ENCODE data around the gene PRMT7.
A peak's percentile ranks its signal among the peaks of the same experiment; 100 is the strongest.
"Not testable (repeated sequence)": the region's sequence is repeated elsewhere in the genome, so short reads cannot be mapped to it uniquely, and the experiment has no call there.

PRMT7 gene

DNA sequence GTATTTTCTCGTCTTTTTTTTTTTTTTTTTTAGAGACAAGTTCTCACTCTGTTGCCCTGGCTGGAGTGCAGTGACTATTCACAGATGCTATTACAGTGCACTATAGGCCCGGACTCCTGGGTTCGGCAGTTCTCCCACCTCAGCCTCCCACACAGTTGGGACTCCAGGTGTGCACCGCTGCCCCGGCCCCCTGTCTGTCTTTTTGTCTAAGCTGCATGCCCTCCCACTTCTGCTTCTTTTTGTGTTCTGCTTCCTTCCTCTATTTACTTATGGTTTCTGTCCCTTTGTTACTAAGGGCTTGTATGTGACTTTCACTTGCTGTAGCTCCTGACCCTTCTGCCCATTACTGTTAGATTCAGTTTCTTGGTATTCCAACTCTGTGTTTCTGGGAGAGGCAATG, 26.0 kb upstream of the PRMT7 start:
- no peak for DNase-seq

DNA sequence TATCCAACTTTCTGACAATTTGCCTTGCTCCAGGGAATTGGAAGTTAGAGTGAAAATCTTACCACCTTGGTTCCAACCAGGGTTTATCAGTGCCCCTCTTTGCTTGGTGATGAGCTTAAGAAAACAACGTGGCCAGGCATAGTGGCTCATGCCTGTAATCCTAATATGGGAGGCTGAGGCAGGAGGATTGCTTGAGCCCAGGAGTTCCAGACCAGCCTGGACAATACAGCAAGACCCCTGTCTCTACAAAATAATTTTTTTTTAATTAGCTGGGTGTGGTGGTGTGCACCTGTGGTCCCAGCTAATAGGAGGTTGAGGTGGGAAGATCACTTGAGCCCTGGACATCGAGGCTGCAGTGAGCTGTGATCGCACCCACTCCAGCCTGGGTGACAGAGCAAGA, 25.1 kb upstream of the PRMT7 start:
- no peak for DNase-seq

DNA sequence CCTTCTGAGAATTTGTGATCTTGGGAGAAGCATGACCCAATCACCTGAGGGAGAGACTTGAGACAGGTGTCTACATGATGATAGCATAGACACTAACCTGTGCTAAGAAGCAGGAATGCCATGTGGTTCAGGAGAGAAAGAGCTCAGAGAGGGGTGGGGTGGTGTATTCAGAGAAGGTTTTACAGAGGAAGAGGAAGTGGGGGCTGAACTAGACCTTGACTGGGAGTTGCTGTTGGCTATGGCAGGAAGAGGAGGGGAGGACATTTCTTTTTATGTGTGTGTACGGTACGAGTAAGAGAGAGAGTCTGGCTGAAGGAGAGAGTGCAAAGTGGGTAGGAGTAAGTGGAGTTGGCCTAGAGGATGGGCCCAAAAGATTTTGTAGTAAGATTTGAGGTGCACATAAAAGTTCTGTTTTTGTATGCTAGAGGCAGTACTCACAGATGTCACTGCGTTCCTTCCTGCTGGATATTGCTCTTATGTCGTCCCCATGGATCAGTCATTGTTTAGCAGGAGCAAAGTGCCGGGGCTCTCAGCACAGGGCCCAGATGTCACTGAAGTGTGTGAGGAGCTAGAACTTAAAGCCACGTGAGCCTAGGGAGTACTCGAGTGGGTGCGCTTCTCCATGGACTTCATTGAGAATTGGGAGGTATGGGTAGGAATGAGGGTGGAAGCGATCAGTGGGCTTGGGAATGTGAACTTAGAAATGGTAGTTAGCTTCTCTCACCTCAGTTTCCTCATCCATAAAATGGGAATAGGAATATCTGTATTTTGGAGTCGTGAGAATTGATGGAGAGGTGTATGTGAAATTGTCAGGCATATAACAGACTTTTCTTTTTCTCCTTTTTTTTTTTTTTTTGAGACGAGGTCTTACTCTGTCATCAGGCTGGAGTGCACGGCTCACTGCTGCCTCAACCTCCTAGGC, 24.4 kb upstream of the PRMT7 start:
- no peak for DNase-seq

DNA sequence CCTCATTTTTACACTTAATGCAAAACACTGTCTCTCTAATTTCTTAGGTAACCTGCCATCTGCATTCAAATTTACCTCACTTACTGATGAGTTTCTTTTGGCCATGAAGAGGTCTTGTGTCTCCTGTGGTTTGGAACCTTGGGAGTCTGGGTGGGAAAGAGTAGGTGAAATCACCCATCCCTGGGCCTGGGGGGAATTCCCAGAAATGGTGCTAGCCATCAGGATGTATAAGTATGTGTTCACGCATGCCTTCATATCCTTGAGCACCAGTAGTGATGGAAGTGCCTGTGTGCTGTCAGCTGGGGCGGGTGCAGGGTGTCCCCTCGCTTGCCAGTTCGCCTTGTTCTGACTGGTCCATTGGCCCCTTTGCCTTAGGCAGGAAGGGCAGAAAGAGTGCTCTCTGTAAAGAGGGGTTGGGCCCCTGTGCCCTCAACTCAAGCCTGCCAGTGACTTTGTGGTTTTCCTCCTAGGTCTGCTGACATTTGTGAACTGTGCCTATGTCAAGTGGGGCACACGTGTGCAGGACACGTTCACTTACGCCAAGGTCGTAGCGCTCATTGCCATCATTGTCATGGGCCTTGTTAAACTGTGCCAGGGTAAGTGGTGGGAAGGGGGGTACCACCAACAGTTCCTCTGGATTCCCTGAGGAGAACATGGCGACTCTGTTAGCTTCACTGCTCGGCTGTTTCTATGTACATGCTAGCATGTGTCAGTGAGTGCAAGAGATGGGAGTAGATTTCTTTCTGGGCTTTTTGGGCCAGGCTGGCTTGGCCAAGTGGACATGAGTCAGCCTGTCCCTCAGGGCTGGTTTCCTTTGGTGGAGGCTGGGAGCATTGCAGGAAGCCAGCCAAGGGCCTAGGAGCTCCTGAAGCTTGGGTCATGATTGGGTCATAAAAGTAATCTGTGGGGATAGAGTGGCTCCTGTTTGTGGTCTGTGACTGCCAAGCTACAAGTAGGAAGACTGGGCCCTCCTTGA, 23.3 kb upstream of the PRMT7 start:
- DNase-seq, result peak; percentile 27

DNA sequence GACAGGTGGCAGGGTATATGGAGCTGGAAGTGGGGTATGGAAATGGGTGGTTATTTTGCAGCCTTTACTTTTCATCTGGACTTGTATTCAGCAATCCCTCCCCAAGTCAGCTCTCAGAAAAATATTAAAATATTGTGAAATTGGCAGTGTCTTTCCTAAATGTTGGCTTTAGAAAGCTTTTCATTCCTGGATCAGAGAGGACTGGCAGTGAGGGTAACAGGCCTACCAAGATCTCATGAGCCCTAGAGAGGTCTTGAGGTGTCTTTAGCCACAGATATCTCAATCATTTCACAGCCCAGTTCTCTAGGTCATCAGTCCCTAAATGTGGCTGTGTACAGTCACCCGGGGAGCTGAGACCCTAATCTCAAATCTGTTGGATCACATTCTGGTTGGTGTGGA, 22.6 kb upstream of the PRMT7 start:
- no peak for DNase-seq

DNA sequence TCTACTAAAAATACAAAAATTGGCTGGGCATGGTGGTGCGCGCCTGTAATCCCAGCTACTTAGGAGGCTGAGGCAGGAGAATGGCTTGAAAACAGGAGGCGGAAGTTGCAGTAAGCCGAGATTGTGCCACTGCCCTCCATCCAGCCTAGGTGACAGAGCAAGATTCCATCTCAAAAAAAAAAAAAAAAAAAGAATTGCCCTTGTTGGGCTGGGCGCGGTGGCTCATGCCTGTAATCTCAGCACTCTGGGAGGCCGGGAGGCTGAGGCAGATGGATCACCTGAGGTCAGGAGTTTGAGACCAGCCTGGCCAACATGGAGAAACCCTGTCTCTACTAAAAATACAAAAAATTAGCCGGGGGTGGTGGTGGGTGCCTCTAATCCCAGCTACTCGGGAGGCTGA, 22.0 kb upstream of the PRMT7 start:
- not testable (repeated sequence) for DNase-seq

DNA sequence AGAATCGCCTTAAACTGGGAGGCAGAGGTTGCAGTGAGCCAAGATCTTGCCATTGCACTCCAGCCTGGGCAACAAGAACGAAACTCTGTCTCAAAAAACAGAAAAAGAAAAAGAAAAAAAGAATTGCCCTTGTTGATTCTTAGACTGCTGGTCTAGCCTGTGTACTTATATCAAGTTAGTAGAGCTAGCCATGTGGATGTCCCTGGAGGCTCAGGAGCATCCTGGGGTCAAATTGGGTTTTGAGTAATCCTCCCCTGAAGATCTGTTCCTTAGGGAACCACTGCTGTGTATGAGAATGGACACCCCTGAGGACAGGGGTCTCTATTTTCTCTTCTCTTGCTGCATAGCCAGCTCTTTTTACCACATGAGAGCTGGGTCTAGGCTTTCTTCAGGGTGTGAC, 21.6 kb upstream of the PRMT7 start:
- DNase-seq, result no peak

DNA sequence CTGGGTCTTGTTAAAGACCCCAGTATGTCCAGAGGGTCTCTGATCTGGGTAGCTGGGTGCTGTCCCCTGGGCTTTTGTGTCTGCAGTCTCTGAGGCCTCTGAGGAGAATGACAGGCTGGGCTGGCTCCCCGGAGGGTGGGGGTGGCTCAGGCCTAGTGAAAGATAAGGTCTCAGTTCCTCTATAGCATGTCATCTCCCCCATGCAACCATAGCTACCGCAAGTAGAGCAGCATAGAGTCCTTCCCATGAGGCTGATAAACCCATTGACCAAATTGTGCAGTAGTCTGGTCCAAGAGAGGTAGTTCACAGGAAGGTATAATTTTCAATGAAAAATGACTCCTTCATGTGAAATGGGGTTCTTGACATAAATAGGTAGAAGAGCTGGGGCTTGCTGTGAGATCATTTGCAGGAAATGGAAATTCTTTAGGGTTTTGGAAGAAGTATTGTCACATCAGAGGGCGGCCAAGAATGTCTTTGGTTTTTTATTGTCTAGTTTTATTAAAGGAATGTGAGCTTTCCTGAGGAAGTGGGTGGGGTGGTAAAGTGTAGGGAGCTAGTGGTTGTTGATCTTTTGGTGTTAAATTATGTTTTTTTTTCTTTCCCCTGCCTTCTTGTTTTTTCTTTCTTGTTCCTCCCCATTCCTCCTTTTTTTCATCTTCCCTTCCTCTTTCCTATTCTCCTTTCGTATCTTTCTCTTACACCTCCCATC, 21.0 kb upstream of the PRMT7 start:
- DNase-seq, result peak; percentile 22

DNA sequence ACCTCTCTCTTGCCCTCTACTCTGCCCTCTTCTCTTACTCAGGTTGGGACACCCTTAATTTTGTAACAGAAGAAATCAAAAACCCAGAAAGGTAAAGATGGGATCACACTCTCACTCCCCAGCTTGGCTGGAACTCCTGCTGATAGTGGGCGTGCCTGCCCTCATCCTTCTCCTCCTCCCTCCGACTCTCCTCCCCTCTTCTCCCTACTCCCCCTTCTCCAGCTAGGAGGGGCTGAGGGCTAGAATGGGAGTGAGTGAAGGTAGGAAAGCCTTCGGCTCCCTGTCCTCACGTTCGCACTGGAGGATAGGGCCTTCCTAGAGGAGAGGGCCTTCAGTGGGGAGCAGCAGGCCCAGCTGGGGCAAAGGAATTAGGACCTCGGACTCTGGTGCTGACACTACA, 20.4 kb upstream of the PRMT7 start:
- no peak for DNase-seq

DNA sequence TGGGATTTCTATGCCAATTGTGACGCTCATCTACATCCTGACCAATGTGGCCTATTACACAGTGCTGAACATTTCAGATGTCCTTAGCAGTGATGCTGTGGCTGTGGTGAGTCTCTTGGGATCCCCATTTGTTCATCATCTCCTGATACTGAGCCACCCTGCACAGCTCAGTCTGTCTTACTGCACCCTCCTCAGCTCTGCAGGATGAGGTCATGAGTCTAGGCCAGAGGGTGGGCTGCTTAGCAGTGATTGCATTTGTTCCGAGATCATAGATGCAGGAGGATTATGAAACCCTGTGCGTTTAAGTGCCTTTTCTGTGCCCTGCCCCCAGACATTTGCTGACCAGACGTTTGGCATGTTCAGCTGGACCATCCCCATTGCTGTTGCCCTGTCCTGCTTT, 19.6 kb upstream of the PRMT7 start:
- DNase-seq, result no peak

DNA sequence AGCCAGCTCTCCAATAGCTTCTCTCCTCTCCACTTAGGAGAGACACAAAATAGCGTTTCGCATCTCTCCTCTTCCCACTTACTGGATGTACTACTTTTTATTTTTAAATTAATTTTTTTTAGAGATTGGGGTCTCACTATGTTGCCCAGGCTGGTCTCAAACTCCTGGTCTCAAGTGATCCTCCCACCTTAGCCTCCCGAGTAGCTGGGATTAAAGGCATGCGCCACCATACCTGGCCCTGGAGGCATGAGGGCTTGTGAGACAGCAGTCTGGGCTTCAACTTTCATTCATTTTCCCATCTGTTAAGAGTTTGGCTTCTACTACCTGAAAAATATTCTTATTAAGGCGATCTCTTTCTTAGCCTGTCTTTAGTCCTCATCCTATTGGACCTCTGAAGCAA, 18.4 kb upstream of the PRMT7 start:
- no peak for DNase-seq

DNA sequence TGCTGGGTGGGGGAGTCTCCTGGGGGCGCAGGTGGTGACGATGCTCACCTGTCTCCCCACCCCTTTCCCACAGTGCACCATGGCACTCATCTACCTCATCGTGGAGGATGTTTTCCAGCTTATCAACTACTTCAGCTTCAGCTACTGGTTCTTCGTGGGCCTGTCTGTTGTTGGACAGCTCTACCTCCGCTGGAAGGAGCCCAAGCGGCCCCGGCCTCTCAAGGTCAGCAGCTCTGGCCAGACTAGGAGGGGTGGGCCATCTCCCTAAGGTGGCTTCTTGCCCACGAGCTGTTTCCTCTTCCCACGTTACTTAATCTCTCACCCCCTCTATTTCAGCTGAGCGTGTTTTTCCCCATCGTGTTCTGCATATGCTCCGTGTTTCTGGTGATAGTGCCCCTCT, 14.5 kb upstream of the PRMT7 start:
- DNase-seq, result no peak

DNA sequence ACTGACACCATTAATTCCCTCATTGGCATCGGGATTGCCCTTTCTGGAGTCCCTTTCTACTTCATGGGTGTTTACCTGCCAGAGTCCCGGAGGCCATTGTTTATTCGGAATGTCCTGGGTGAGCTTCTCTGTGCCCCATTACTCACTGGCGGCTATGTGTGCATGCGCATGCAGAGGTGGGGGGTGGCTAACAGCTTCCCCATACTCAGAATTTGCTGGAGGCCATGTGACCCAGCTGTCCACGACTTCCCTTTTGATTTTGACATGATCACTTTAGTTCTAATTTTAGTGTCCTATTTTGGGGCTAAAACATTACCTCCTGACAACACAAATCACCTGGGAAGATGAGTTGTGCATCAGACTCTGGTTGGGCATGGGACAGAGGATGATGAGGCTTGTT, 14.1 kb upstream of the PRMT7 start:
- DNase-seq, result no peak

DNA sequence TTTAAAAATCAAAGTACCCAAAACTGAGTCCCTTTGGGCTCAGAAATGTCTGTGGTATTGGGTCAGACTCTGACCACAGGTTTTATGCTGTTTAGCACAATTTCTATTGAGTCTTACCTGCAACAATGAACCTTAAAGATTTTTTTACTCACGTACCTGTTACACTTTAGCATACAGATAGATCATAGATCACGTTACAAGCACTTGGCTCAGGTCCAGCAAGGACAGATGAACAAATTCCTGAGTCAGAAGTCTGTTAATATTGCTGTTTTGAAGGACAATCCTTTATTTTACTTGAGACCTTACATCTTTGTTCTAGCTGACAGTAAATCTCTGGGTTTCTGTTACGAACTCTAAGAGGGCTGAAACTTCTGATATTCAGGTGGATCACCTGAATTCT, 12.9 kb upstream of the PRMT7 start:
- DNase-seq, result no peak

DNA sequence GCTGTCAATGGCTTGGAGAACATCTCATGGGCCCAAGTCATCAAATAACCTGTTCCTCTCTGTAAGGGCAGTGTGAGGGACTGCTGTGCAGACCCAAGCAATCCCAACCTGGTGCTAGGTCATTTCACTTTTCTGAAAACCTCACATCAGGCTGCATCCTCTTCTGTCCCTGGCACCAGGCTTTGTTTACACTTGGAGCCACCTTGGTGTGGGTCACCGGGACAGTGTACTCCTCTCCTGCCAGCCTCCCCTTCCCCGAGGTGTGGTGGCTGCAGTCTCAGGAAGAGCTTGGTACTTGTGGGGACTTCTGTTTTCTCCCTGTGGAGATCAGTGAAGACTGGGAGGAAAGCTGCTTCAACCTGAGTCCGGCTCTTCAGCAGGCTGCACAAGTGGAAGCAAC, 12.5 kb upstream of the PRMT7 start:
- no peak for DNase-seq

DNA sequence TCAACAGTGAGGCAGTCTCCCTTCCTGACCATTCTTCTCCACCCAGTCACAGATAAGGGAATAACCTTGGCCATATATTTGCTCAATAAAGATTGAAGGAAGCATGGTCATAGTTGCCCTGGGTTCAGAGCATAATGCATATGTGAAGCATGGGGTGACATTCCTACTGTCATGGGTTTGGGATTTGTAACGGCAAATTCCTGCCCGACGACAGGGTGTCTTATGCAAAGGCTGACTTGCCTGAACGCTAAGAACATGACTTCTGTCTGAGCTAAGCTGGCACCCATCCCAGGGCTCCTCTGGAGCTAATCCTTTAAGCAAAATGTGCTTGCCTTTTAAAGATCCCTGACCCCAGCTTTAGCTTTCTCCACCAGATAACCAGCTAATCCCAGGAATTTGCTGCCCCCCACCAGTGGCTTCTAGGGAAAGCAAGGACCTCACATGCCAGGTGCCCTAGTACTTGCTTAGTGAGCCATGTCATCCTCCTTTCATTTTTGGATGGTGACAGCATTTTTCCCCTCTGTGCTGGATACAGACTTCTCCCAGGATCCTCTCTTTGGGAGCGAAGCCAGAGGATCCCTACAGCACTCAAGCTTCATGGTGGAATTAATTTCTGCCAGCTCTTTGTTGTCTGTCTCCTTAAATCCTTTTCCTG, 11.8 kb upstream of the PRMT7 start:
- DNase-seq, result no peak

DNA sequence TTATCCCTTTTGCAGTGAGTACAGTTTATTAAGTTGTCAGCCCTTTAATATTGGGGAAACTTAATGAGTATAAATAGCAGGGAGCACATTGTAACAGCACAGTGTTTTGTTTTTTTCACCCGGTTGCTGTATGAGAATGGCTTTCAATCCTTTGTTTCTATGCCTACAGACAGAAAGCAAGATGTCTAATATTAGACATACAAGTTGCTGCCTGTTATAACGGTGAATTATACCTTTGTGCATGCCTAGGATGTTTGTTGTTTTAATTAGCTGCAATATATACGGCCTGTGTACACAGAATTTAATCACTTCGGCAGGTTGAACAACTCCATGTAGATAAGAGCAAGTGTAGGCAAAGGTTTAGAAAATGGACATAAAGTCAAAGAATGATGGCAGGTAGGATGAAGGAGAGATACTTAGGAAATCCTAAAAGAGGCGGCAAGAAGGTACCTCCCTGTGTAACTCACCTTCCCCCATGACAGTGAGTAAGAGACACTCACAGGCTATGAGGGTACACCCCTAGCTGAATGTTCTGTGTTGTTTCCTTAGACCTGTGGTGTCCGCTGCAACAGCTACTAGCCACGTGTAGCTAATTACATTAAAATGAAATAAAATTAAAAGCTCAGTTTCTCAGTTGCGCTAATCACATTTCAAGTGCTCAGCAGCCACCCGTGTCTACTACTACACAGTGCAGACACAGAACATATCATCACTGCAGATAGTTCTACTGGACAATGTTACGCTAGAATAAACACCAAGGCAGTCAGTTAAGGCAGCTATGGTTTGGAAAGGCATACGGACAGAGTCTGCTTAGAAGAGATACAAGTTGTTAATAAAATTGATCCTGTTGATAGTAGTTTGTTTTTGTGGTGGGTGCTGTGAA, 11.0 kb upstream of the PRMT7 start:
- no peak for DNase-seq

DNA sequence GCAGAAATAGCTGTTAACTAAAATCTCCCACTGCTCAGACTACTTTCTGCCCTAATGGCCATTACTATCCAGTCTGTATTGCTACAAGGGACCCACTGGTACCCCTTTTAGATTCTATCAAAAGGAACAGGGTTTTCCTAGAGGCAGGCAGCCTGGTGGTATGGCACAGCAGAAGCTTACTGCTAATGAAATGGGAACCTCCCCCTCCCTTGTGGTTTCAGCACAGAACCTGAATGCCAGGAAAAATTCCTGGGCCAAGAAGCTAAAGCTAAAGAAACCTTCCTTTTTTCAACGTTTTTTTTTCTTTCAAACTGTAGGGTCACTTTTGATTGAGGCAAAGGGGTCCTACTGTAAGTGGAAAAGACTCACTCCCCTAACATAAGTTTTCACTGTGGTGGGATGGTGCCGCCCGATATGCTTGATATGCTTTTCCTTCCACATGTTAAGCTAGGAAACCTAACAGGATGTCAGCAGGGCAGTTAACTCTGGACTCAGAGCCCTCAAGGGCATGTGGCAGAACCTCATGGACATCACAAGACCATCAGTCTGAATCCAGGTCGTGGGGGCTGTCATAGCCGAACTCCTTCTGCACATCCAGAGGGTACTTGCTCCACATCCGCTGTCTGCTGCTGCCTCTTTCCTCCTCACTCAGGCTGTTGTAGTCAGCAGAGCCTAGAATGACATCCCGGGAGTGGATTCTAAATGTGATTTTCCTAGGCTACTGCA, 9.9 kb upstream of the PRMT7 start:
- DNase-seq, result no peak

DNA sequence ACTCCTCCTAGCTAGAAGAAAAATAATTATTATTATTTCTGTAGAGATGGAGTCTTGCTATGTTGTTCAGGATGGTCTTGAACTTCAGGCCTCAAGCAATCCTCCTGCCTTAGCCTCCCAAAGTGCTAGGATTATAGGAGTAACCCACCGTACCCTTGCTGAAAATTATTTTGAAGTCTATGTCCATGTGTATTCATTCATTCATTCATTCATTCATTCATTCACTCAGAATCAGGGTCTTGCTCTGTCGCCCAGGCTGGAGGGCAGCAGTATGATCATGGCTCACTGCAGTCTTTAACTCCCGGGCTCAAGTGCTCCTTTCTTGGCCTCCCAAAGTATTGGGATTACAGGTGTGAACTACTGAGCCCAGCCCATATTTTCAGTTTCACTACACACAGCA, 4.2 kb upstream of the PRMT7 start:
- DNase-seq, result no peak

DNA sequence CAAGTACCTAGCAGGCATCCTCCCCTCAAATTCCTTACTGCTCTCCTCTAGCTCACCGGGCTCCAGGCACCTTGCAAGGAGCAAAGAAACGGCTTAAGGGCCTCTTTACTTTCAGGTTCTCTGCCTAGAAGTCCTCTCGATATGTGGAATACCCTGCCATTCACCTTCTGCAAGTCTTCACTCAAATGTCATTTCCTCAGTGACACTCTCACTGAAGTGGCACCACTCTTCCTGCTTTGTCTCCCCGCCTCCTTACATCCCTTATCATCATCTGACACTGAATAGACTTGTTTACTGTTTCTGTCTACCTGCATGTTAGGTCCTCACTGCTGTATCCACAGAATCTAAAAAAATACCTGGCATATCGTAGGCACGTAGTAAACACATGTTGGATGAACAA, 1.0 kb upstream of the PRMT7 start:
- DNase-seq, result no peak

DNA sequence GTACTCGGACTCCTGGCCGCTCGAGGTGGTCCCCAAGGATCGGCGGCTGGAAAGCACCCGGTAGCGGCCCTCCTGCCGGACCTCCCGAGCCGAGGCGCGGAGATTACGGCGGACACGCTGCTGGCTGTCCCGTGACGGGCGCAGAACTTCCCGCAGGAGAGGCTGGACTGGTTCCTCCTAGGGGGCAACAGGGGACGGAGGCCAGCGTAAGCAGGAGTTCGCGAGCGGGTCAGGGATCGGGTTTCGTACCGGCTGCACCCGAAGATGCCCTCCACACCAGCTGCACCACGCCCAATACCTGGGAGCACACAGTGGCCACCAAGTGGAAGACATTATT, 414 bp upstream of the PRMT7 start:
- DNase-seq, result no peak
